HEK293 (cell line): Measurements from ENCODE around the gene UBTD1.

Source experiments
- FEZF1 ChIP-seq: fragments of 450-650 bp; formaldehyde crosslinking; IDR thresholded peaks from 2 replicates; pipeline ENCODE4 v1.5.1; 2016; ENCODE audit warnings: missing biosample characterization, missing genetic modification characterization
- ZBTB7A ChIP-seq: fragments of 450-650 bp; formaldehyde crosslinking; IDR thresholded peaks from 2 replicates; pipeline ENCODE4 v1.5.1; 2016; ENCODE audit warnings: low read depth, missing biosample characterization, missing genetic modification characterization
- ZNF174 ChIP-seq: fragments of 450-650 bp; formaldehyde crosslinking; IDR thresholded peaks from 2 replicates; pipeline ENCODE4 v1.5.0; 2017; ENCODE audit warnings: missing biosample characterization, mild to moderate bottlenecking, missing genetic modification characterization
- ZNF221 ChIP-seq: fragments of 450-650 bp; formaldehyde crosslinking; IDR thresholded peaks from 2 replicates; pipeline ENCODE4 v1.5.1; 2017; ENCODE audit warnings: missing biosample characterization, missing genetic modification characterization, borderline replicate concordance
- ZNF274 ChIP-seq, 2 experiments: fragments of 200-500 bp in 1 of 2; fragments of 450-650 bp in 1 of 2; sonication (Bioruptor generic) in 1 of 2; formaldehyde crosslinking in 1 of 2; IDR thresholded peaks; 2 replicates each; pipeline versions ENCODE4 v1.5.1 to v1.6.1; 2014 to 2016; ENCODE audit warnings: borderline replicate concordance in 1 of 2, inconsistent platforms in 1 of 2, low read length in 1 of 2, missing biosample characterization in 1 of 2, missing genetic modification characterization in 1 of 2
- ZNF48 ChIP-seq: fragments of 450-650 bp; formaldehyde crosslinking; IDR thresholded peaks from 2 replicates; pipeline ENCODE4 v1.5.1; 2016; ENCODE audit warnings: missing biosample characterization, missing genetic modification characterization
- ZNF707 ChIP-seq: fragments of 450-650 bp; formaldehyde crosslinking; IDR thresholded peaks from 2 replicates; pipeline ENCODE4 v1.5.1; 2016; ENCODE audit warnings: missing biosample characterization, missing genetic modification characterization
- ZNF843 ChIP-seq: fragments of 450-650 bp; formaldehyde crosslinking; IDR thresholded peaks from 2 replicates; pipeline ENCODE4 v1.5.1; 2016; ENCODE audit warnings: missing biosample characterization, missing genetic modification characterization
- TF ChIP-seq, protein P1 (sequence below): fragments of 450-650 bp; formaldehyde crosslinking; IDR thresholded peaks from 2 replicates; pipeline ENCODE4 v1.5.1; 2016; ENCODE audit warnings: missing biosample characterization, missing genetic modification characterization
- TF ChIP-seq, protein P2 (sequence below): fragments of 450-650 bp; formaldehyde crosslinking; IDR thresholded peaks from 2 replicates; pipeline ENCODE4 v1.5.1; 2016; ENCODE audit warnings: missing biosample characterization, missing genetic modification characterization
- TF ChIP-seq, protein P3 (sequence below): fragments of 450-650 bp; formaldehyde crosslinking; conservative IDR thresholded peaks from 2 replicates; pipeline ENCODE4 v1.5.1; 2016; ENCODE audit warnings: low read depth, missing biosample characterization, missing genetic modification characterization
- TF ChIP-seq, protein P4 (sequence below): fragments of 450-650 bp; formaldehyde crosslinking; IDR thresholded peaks from 2 replicates; pipeline ENCODE4 v1.5.1; 2016; ENCODE audit warnings: missing biosample characterization, missing genetic modification characterization

DNA sequence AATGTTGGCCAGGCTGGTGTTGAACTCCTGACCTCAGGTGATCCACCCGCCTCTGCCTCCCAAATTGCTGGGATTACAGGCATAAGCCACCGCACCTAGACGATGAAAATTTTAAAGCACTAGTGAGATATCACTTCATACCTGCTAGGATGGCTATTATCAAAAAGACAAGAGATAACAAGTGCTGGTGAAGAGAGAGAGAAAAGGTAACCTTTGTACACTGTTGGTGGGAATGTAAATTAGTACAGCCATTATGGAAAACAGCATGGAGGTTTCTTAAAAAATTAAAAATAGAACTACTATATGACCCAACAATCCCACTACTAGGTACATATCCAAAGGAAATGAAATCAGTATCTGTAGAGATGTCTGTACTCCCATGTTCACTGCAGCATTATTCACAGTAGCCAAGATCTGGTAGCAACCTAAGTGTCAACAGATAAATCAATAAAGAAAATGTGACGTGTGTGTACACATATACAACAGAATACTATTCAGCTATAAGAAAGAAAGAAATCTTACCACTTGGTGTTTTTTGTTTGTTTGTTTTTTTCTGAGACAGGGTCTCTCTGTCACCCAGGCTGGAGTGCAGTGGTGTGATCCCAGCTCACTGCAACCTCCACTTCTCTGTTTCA, 13.0 kb upstream of the UBTD1 start:
- TF ChIP-seq ZNF174 (no peak), ZNF707 (tag by site-specific recombination) (no peak), ZNF221 (tag by site-specific recombination) (no peak), ZNF48 (tag by site-specific recombination) (no peak), ZBTB7A (tag by site-specific recombination) (no peak), ZNF843 (tag by site-specific recombination) (no peak), FEZF1 (no peak), ZNF274 (IDR thresholded peaks at IDR 0.05; ENCODE audit: low read length) (no peak), ZNF274 (tag by site-specific recombination; IDR thresholded peaks at IDR 0.05; ENCODE audit: borderline replicate concordance) (no peak)
- TF ChIP-seq, protein P1, sequence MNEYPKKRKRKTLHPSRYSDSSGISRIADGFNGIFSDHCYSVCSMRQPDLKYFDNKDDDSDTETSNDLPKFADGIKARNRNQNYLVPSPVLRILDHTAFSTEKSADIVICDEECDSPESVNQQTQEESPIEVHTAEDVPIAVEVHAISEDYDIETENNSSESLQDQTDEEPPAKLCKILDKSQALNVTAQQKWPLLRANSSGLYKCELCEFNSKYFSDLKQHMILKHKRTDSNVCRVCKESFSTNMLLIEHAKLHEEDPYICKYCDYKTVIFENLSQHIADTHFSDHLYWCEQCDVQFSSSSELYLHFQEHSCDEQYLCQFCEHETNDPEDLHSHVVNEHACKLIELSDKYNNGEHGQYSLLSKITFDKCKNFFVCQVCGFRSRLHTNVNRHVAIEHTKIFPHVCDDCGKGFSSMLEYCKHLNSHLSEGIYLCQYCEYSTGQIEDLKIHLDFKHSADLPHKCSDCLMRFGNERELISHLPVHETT = no peak
- TF ChIP-seq, protein P2, sequence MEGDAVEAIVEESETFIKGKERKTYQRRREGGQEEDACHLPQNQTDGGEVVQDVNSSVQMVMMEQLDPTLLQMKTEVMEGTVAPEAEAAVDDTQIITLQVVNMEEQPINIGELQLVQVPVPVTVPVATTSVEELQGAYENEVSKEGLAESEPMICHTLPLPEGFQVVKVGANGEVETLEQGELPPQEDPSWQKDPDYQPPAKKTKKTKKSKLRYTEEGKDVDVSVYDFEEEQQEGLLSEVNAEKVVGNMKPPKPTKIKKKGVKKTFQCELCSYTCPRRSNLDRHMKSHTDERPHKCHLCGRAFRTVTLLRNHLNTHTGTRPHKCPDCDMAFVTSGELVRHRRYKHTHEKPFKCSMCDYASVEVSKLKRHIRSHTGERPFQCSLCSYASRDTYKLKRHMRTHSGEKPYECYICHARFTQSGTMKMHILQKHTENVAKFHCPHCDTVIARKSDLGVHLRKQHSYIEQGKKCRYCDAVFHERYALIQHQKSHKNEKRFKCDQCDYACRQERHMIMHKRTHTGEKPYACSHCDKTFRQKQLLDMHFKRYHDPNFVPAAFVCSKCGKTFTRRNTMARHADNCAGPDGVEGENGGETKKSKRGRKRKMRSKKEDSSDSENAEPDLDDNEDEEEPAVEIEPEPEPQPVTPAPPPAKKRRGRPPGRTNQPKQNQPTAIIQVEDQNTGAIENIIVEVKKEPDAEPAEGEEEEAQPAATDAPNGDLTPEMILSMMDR (tag by site-specific recombination) = no peak
- TF ChIP-seq, protein P3, sequence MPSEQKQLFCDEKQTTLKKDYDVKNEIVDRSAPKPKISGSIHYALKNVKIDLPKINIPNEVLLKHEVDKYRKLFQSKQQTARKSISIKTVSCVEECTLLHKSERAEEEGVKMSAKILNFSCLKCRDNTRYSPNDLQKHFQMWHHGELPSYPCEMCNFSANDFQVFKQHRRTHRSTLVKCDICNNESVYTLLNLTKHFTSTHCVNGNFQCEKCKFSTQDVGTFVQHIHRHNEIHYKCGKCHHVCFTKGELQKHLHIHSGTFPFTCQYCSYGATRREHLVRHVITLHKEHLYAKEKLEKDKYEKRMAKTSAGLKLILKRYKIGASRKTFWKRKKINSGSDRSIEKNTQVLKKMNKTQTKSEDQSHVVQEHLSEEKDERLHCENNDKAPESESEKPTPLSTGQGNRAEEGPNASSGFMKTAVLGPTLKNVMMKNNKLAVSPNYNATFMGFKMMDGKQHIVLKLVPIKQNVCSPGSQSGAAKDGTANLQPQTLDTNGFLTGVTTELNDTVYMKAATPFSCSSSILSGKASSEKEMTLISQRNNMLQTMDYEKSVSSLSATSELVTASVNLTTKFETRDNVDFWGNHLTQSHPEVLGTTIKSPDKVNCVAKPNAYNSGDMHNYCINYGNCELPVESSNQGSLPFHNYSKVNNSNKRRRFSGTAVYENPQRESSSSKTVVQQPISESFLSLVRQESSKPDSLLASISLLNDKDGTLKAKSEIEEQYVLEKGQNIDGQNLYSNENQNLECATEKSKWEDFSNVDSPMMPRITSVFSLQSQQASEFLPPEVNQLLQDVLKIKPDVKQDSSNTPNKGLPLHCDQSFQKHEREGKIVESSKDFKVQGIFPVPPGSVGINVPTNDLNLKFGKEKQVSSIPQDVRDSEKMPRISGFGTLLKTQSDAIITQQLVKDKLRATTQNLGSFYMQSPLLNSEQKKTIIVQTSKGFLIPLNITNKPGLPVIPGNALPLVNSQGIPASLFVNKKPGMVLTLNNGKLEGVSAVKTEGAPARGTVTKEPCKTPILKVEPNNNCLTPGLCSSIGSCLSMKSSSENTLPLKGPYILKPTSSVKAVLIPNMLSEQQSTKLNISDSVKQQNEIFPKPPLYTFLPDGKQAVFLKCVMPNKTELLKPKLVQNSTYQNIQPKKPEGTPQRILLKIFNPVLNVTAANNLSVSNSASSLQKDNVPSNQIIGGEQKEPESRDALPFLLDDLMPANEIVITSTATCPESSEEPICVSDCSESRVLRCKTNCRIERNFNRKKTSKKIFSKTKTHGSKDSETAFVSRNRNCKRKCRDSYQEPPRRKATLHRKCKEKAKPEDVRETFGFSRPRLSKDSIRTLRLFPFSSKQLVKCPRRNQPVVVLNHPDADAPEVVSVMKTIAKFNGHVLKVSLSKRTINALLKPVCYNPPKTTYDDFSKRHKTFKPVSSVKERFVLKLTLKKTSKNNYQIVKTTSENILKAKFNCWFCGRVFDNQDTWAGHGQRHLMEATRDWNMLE = no peak
- TF ChIP-seq, protein P4, sequence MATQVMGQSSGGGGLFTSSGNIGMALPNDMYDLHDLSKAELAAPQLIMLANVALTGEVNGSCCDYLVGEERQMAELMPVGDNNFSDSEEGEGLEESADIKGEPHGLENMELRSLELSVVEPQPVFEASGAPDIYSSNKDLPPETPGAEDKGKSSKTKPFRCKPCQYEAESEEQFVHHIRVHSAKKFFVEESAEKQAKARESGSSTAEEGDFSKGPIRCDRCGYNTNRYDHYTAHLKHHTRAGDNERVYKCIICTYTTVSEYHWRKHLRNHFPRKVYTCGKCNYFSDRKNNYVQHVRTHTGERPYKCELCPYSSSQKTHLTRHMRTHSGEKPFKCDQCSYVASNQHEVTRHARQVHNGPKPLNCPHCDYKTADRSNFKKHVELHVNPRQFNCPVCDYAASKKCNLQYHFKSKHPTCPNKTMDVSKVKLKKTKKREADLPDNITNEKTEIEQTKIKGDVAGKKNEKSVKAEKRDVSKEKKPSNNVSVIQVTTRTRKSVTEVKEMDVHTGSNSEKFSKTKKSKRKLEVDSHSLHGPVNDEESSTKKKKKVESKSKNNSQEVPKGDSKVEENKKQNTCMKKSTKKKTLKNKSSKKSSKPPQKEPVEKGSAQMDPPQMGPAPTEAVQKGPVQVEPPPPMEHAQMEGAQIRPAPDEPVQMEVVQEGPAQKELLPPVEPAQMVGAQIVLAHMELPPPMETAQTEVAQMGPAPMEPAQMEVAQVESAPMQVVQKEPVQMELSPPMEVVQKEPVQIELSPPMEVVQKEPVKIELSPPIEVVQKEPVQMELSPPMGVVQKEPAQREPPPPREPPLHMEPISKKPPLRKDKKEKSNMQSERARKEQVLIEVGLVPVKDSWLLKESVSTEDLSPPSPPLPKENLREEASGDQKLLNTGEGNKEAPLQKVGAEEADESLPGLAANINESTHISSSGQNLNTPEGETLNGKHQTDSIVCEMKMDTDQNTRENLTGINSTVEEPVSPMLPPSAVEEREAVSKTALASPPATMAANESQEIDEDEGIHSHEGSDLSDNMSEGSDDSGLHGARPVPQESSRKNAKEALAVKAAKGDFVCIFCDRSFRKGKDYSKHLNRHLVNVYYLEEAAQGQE (tag by site-specific recombination) = no peak
